ENCODE data around the gene REEP1. TPM values are rescaled to one million over a fixed set of nuclear protein-coding genes. Genes with fewer than 3 reads are reported as not detected.
A peak's percentile ranks its signal among the peaks of the same experiment; 100 is the strongest.

REEP1 gene
- total and polyA plus RNA-seq, 9 of the 15 experiments (the other 6 are each of a cell fraction or from before 2014, with no cell fraction given) = 0.11 to 0.67 (median 0.13) TPM

GRCh38 chr2:86204458-86204857 is 133.0 kb downstream of the REEP1 start (continued):
- TF ChIP-seq ZFX (CRISPR knock-in tag; IDR thresholded peaks at IDR 0.05) (no peak), ZNF592 (IDR thresholded peaks at IDR 0.05) (no peak), MBD1 (CRISPR knock-in tag; IDR thresholded peaks at IDR 0.05) (no peak), SFPQ (IDR thresholded peaks at IDR 0.05; ENCODE audit: low read depth, low read length) (no peak), ETS1 (conservative IDR thresholded peaks at IDR 0.05; ENCODE audit: control insufficient read depth, low read depth, low read length) (peak; percentile 61; the same call in 1 of the 2 replicates), ZBTB7A (IDR thresholded peaks at IDR 0.05; ENCODE audit: borderline replicate concordance, control insufficient read depth, low read depth, low read length) (no peak), VEZF1 (CRISPR knock-in tag; IDR thresholded peaks at IDR 0.05) (peak; percentile 46; the same call in 1 of the 2 replicates), NFRKB (IDR thresholded peaks at IDR 0.05; ENCODE audit: low read depth) (no peak), KAT7 (CRISPR knock-in tag; IDR thresholded peaks at IDR 0.05; ENCODE audit: borderline replicate concordance) (no peak), ZNF263 (CRISPR knock-in tag; IDR thresholded peaks at IDR 0.05; ENCODE audit: borderline replicate concordance) (no peak), MTA3 (IDR thresholded peaks at IDR 0.05; ENCODE audit: borderline replicate concordance) (no peak; the same call in 1 of the 2 replicates), ZNF830 (CRISPR knock-in tag; IDR thresholded peaks at IDR 0.05) (no peak), ZNF436 (CRISPR knock-in tag; IDR thresholded peaks at IDR 0.05) (no peak), KDM1A (IDR thresholded peaks at IDR 0.05) (peak; percentile 82 to 84), ZNF165 (CRISPR knock-in tag; IDR thresholded peaks at IDR 0.05; ENCODE audit: borderline replicate concordance) (no peak), MXI1 (IDR thresholded peaks at IDR 0.05; ENCODE audit: low read depth, low read length) (no peak), NFE2L1 (tag; IDR thresholded peaks at IDR 0.05; ENCODE audit: borderline replicate concordance, low read depth) (no peak)
